Spinal cord (tissue), 10 donors: ENCODE measurements around the gene CNTNAP4. TPM values are rescaled to one million over a fixed set of nuclear protein-coding genes. Genes with fewer than 3 reads are reported as not detected.

Experiments used
- DNase-seq, 6 donors: peaks; one replicate each; pipeline versions ENCODE4 v3.0.0 to v3.0.0-alpha.2; 2013 to 2015; ENCODE audit warnings: low spot score in 6 of 6, low read depth in 4 of 6
- H3K27ac ChIP-seq: one replicate; pipeline ENCODE4 v1.5.1; 2013; ENCODE audit warnings: low read depth, low read length, control low read depth
- H3K27me3 ChIP-seq: one replicate; pipeline ENCODE4 v1.6.1; 2013; ENCODE audit warnings: low read length; ENCODE audit not compliant: control insufficient read depth, insufficient read depth
- H3K36me3 ChIP-seq: one replicate; pipeline ENCODE4 v1.6.1; 2013; ENCODE audit warnings: low read length; ENCODE audit not compliant: control insufficient read depth, insufficient read depth
- H3K4me1 ChIP-seq: one replicate; pipeline ENCODE4 v1.6.1; 2013; ENCODE audit warnings: low read length; ENCODE audit not compliant: control insufficient read depth, insufficient read depth
- H3K4me3 ChIP-seq: one replicate; pipeline ENCODE4 v1.5.1; 2013; ENCODE audit warnings: low read depth, low read length, control low read depth
- H3K9me3 ChIP-seq: one replicate; pipeline ENCODE4 v1.6.1; 2013; ENCODE audit warnings: low read length; ENCODE audit not compliant: control insufficient read depth, insufficient read depth
- WGBS: methylation state at CpG from one replicate; pipeline ENCODE4 v1.1.5; 2013; ENCODE audit warnings: missing lambda C conversion rate; ENCODE audit not compliant: insufficient coverage; 5-methylcytosine and 5-hydroxymethylcytosine counted together
- long read RNA-seq, 4 donors: transcript quantifications; one replicate each; lab custom pipeline, GENCODE V29; 2026
- polyA plus RNA-seq, 2 donors: library from polyadenylated mRNA; unstranded; fragments of 120-200 nt; gene quantifications; one replicate each; pipeline ENCODE4 v1.2.1, GENCODE V29; 2013; ENCODE audit not compliant: insufficient read length in 2 of 2
- total RNA-seq, 2 donors: library from RNA; depleted of rRNA in 1 of 2; stranded (reverse); fragments of 120-200 nt in 1 of 2; fragments of >200 nt in 1 of 2; gene quantifications; one replicate each; pipeline versions ENCODE4 v1.2.3 to v1.2.4, GENCODE V29; 2013 to 2014
- donor health status: healthy.

The CNTNAP4 gene
- total RNA-seq, result 10 to 100 TPM; 17.3 to 56.0 TPM
- polyA plus RNA-seq, result 10 to 100 TPM; 36.6 to 47.4 TPM
- long read RNA-seq, donor 1, full-length matches to known transcripts, result 19 of 19 reads
- long read RNA-seq, donor 1, partial matches to known transcripts, result 0 of 19 reads
- long read RNA-seq, donor 1, other reads (novel, unspliced or antisense), result 0 of 19 reads
- long read RNA-seq, donor 2, partial matches to known transcripts, result 0 of 2 reads
- long read RNA-seq, donor 2, other reads (novel, unspliced or antisense), result 0 of 2 reads
- long read RNA-seq, donor 3, partial matches to known transcripts, result 0 of 2 reads
- long read RNA-seq, donor 3, other reads (novel, unspliced or antisense), result 0 of 2 reads
- long read RNA-seq, donor 4, partial matches to known transcripts, result 0 of 1 reads
- long read RNA-seq, donor 4, other reads (novel, unspliced or antisense), result 0 of 1 reads

GRCh38 chr16:76276745-76277438, at the start of gene CNTNAP4:
CNTNAP4 (plus strand) TSS chr16:76277401; CDS start chr16:76277663, 262 bp downstream.
- H3K36me3 ChIP-seq, result no peaks in the 10 kb centered on the region
- H3K9me3 ChIP-seq, result no peaks in the 10 kb centered on the region
- no peaks in the 10 kb centered on the region for H3K27me3 ChIP-seq
- H3K4me3 ChIP-seq, result peak within 1 kb of the TSS; percentile 47
- peak in 5 of 6 donors; percentile 57 to 96 (median 71) for DNase-seq
- 5% methylated on average over 13 of the region's 16 CpGs for WGBS
- H3K4me1 ChIP-seq, result peaks cover 6% of the 10 kb centered on the region
- H3K27ac ChIP-seq, result peak within 1 kb of the TSS; percentile 40

GRCh38 chr16:76228546-76229146, 48.6 kb upstream of the CNTNAP4 start:
- H3K36me3 ChIP-seq, result no peaks in the 10 kb centered on the region

GRCh38 chr16:76232704-76233103, 44.5 kb upstream of the CNTNAP4 start:
- Histone ChIP-seq H3K4me3 (no peak overlapping the region), H3K4me1 (no peaks in the 10 kb centered on the region), H3K27me3 (no peaks in the 10 kb centered on the region), H3K9me3 (no peaks in the 10 kb centered on the region), H3K27ac (no peak overlapping the region), H3K36me3 (no peaks in the 10 kb centered on the region)
- no peak for DNase-seq
- no CpG with 5 or more reads among the region's 5 CpGs for WGBS

More at GRCh38 chr16:76228546-76229146, 48.6 kb upstream of the CNTNAP4 start:
- WGBS, result 0% methylated on average over 1 of the region's 2 CpGs
- H3K9me3 ChIP-seq, result no peaks in the 10 kb centered on the region
- H3K27me3 ChIP-seq, result no peaks in the 10 kb centered on the region
- DNase-seq, result no peak
- no peaks in the 10 kb centered on the region for H3K4me1 ChIP-seq
- no peak overlapping the region for H3K27ac ChIP-seq
- no peak overlapping the region for H3K4me3 ChIP-seq

GRCh38 chr16:76235025-76235424, 42.2 kb upstream of the CNTNAP4 start:
- 98% methylated on average over 17 of the region's 23 CpGs for WGBS
- H3K4me3 ChIP-seq, result no peak overlapping the region
- DNase-seq, result no peak
- no peak overlapping the region for H3K27ac ChIP-seq
- no peaks in the 10 kb centered on the region for H3K4me1 ChIP-seq
- H3K9me3 ChIP-seq, result no peaks in the 10 kb centered on the region
- no peaks in the 10 kb centered on the region for H3K27me3 ChIP-seq
- no peaks in the 10 kb centered on the region for H3K36me3 ChIP-seq

- WGBS, result 96% methylated on average over 11 of the region's 12 CpGs
These were observed 41.8 kb upstream of the CNTNAP4 start for GRCh38 chr16:76235426-76235825.

GRCh38 chr16:76237471-76237870, 39.7 kb upstream of the CNTNAP4 start:
- DNase-seq, result no peak
- Histone ChIP-seq H3K4me3 (no peak overlapping the region), H3K27ac (no peak overlapping the region), H3K36me3 (no peaks in the 10 kb centered on the region), H3K9me3 (no peaks in the 10 kb centered on the region), H3K4me1 (no peaks in the 10 kb centered on the region), H3K27me3 (no peaks in the 10 kb centered on the region)
- no CpG with 5 or more reads among the region's 2 CpGs for WGBS

More at GRCh38 chr16:76235426-76235825, 41.8 kb upstream of the CNTNAP4 start:
- Histone ChIP-seq H3K4me1 (no peaks in the 10 kb centered on the region), H3K27me3 (no peaks in the 10 kb centered on the region), H3K36me3 (no peaks in the 10 kb centered on the region), H3K9me3 (no peaks in the 10 kb centered on the region), H3K27ac (no peak overlapping the region), H3K4me3 (no peak overlapping the region)
- DNase-seq, result no peak

GRCh38 chr16:76241755-76242154, 35.4 kb upstream of the CNTNAP4 start:
- Histone ChIP-seq H3K36me3 (no peaks in the 10 kb centered on the region), H3K4me3 (no peak overlapping the region), H3K27ac (no peak overlapping the region), H3K4me1 (no peaks in the 10 kb centered on the region), H3K27me3 (no peaks in the 10 kb centered on the region), H3K9me3 (no peaks in the 10 kb centered on the region)
- WGBS, result 67% methylated on average over 1 of the region's 2 CpGs
- peak in 5 of 6 donors; percentile 21 to 74 (median 26) for DNase-seq

- Histone ChIP-seq H3K4me1 (no peaks in the 10 kb centered on the region), H3K27ac (no peak overlapping the region), H3K9me3 (no peaks in the 10 kb centered on the region), H3K36me3 (no peaks in the 10 kb centered on the region), H3K4me3 (no peak overlapping the region), H3K27me3 (no peaks in the 10 kb centered on the region)
- DNase-seq, result no peak
- no CpG with 5 or more reads among the region's 1 CpG for WGBS
These were observed 33.6 kb upstream of the CNTNAP4 start for GRCh38 chr16:76243620-76244019.

GRCh38 chr16:76246587-76246986, 30.6 kb upstream of the CNTNAP4 start:
- H3K36me3 ChIP-seq, result no peaks in the 10 kb centered on the region
- no peaks in the 10 kb centered on the region for H3K27me3 ChIP-seq
- DNase-seq, result no peak
- H3K4me3 ChIP-seq, result no peak overlapping the region
- no peaks in the 10 kb centered on the region for H3K4me1 ChIP-seq
- no CpG with 5 or more reads among the region's 3 CpGs for WGBS
- no peak overlapping the region for H3K27ac ChIP-seq
- no peaks in the 10 kb centered on the region for H3K9me3 ChIP-seq
